Tibial nerve (tissue), 3 donors: ENCODE results near the gene TENT4A.

Source experiments
- CTCF ChIP-seq, 5 experiments: fragments of 200-600 bp in 3 of 5; fragments of 450-650 bp in 2 of 5; sonication (generic) in 3 of 5; IDR thresholded peaks; one replicate each; pipeline ENCODE4 v1.5.1; 2016 to 2019; ENCODE audit warnings: antibody characterized with exemption in 5 of 5, mild to moderate bottlenecking in 3 of 5, moderate library complexity in 2 of 5
- POLR2A ChIP-seq, 2 donors: fragments of 450-650 bp; IDR thresholded peaks; one replicate each; pipeline ENCODE4 v1.6.1; 2017; ENCODE audit warnings: antibody characterized with exemption in 2 of 2, mild to moderate bottlenecking in 2 of 2, moderate library complexity in 2 of 2

- TF ChIP-seq CTCF (IDR thresholded peaks at IDR 0.05) = no peak
- TF ChIP-seq POLR2A (IDR thresholded peaks at IDR 0.05) = no peak
These were observed 6.2 kb downstream of the TENT4A start for GRCh38 chr5:6719417-6719816.
